HL-60 (cell line): ENCODE measurements around the gene PANX3.

Experiments
- DNase-seq, 2 experiments: peaks; one replicate each; pipeline ENCODE4 v3.0.0-alpha.2; 2010 to 2020; ENCODE audit warnings: low read depth in 1 of 2, low spot score in 1 of 2
- H3K27ac ChIP-seq: fragments of 250-450 bp; sonication (Bioruptor Pico); replicated peaks from 2 replicates; pipeline ENCODE4 v1.5.1; 2020; ENCODE audit warnings: mild to moderate bottlenecking, moderate library complexity
- H3K27me3 ChIP-seq: fragments of 250-450 bp; sonication (Bioruptor Pico); 2 replicates; pipeline ENCODE4 v1.5.1; 2021; ENCODE audit warnings: mild to moderate bottlenecking, moderate library complexity; ENCODE audit not compliant: insufficient read depth, poor library complexity, severe bottlenecking
- H3K4me3 ChIP-seq: replicated peaks from 2 replicates; pipeline ENCODE4 v1.5.1; 2011; ENCODE audit warnings: mild to moderate bottlenecking, control low read depth, low read length; ENCODE audit not compliant: insufficient read depth
- GABPA ChIP-seq: IDR thresholded peaks from 2 replicates; pipeline ENCODE4 v1.6.1; 2012; ENCODE audit warnings: low read depth
- POLR2AphosphoS5 ChIP-seq: IDR thresholded peaks from 2 replicates; pipeline ENCODE4 v1.6.1; 2012; ENCODE audit warnings: low read depth
- REST ChIP-seq: IDR thresholded peaks from 2 replicates; pipeline ENCODE4 v1.6.1; 2012; ENCODE audit warnings: low read depth; ENCODE audit not compliant: insufficient replicate concordance
- SPI1 ChIP-seq: IDR thresholded peaks from 2 replicates; pipeline ENCODE4 v1.6.1; 2012; ENCODE audit warnings: low read depth, mild to moderate bottlenecking, borderline replicate concordance
- TF ChIP-seq, protein P1 (sequence below): IDR thresholded peaks from one replicate; pipeline ENCODE4 v1.5.1; 2011; ENCODE audit warnings: low read length, control low read depth, inconsistent platforms; ENCODE audit not compliant: insufficient read depth

PANX3 gene

DNA sequence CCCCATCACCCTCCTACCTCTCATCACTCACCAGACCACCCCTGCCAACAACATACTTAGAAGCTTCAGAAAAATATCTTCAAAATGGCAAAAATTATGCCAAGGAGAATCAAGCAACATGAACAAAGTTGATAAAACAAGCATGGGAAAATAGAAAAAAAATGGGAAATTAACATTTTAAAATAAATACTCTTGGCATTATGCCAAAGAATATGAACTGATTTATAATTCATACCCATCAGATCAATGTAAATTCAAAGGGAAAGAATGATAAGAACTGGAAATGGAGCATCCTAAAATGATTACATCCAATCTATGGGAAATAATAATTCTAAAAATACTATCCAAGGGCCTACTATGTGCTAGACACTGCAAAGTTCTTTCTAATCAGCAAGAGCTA is 50.3 kb downstream of the PANX3 start:
- Histone ChIP-seq H3K27me3 (no peaks in the 10 kb centered on the region), H3K27ac (no peak overlapping the region), H3K4me3 (no peak overlapping the region)
- no peak for DNase-seq
- TF ChIP-seq GABPA (no peak), POLR2AphosphoS5 (no peak), REST (no peak), SPI1 (no peak)
- TF ChIP-seq, protein P1, sequence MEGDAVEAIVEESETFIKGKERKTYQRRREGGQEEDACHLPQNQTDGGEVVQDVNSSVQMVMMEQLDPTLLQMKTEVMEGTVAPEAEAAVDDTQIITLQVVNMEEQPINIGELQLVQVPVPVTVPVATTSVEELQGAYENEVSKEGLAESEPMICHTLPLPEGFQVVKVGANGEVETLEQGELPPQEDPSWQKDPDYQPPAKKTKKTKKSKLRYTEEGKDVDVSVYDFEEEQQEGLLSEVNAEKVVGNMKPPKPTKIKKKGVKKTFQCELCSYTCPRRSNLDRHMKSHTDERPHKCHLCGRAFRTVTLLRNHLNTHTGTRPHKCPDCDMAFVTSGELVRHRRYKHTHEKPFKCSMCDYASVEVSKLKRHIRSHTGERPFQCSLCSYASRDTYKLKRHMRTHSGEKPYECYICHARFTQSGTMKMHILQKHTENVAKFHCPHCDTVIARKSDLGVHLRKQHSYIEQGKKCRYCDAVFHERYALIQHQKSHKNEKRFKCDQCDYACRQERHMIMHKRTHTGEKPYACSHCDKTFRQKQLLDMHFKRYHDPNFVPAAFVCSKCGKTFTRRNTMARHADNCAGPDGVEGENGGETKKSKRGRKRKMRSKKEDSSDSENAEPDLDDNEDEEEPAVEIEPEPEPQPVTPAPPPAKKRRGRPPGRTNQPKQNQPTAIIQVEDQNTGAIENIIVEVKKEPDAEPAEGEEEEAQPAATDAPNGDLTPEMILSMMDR = no peak

DNA sequence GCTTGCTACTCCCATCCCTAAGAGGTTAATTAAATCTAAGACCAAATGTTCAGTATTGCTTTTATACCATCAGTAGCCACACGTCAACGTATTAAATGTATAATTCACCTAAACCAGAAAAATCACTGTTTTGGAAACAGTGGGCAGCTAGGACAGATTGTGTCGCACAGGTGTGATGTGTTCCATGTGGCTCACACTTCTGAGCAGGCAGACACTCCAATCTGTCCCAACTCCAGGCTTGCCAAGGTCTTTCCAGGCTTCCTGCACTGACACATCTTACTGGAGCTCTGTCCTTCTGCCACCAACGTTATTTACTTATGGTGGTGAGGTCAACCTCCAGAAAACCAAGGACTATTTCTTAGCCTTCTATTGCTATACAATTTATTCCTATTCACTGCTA is 50.9 kb downstream of the PANX3 start:
- H3K27ac ChIP-seq = no peak overlapping the region
- TF ChIP-seq SPI1 (no peak), POLR2AphosphoS5 (no peak)
- TF ChIP-seq, protein P1 = no peak
- no peak overlapping the region for H3K4me3 ChIP-seq
- no peaks in the 10 kb centered on the region for H3K27me3 ChIP-seq
- DNase-seq = no peak

- Histone ChIP-seq H3K4me3 (no peak overlapping the region), H3K27ac (no peak overlapping the region), H3K27me3 (no peaks in the 10 kb centered on the region)
- no peak for DNase-seq
- TF ChIP-seq GABPA (no peak), POLR2AphosphoS5 (no peak), REST (no peak), SPI1 (no peak)
- TF ChIP-seq, protein P1 = no peak
Observed at GRCh38 chr11:124663861-124664260, 52.6 kb downstream of the PANX3 start.

DNA sequence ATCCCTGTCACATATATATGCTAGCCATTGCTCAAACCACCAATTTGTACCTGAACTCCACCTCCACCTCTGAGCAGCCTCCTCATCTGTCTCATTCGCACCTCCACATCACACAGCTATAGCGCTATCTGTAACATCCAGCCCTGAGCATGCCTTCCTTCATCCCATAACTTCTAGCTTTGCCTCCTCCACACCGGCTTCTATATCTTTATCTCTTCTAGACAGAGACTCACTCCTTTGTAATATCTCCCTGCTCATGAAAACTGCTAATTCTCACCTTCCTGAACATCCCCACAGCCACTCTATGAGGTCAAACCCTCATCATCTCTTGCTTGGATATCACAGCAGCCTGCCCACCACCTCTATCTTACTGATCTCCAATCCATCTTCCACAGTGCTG is 56.4 kb downstream of the PANX3 start:
- TF ChIP-seq, protein P1 = no peak
- TF ChIP-seq REST (no peak), SPI1 (no peak), GABPA (no peak), POLR2AphosphoS5 (no peak)
- Histone ChIP-seq H3K4me3 (no peak overlapping the region), H3K27ac (no peak overlapping the region), H3K27me3 (no peaks in the 10 kb centered on the region)
- no peak for DNase-seq
